Right ventricle myocardium superior (tissue), 1 donor: ENCODE results near the gene SIGLEC7. TPM values are rescaled to one million over a fixed set of nuclear protein-coding genes. Genes with fewer than 3 reads are reported as not detected.

Experiments
- ATAC-seq: fragments of 200-7000 bp; cut with Tn5 transposase; one replicate; pipeline ENCODE4 v1.9.1; 2020; ENCODE audit warnings: mild to moderate bottlenecking; ENCODE audit not compliant: poor library complexity
- DNase-seq: peaks from one replicate; pipeline ENCODE4 v3.0.0-alpha.2; 2020
- intact Hi-C: fragments of 100-400 bp; cut with DNase I; formaldehyde crosslinking; loops from one replicate; pipeline ENCODE4 v1.11.2; 2022
- total RNA-seq: library from RNA; stranded (reverse); fragmentation: NEBNext Ultra II Directional; extraction: Animal tissue kit (Norgen Biotek cat#: 25700); gene quantifications from one replicate; pipeline ENCODE4 v1.2.1, GENCODE V29; 2021
- donor health status: DM: no; HTN: yes; CAD: no; lungs with severe emphysema.

The SIGLEC7 gene
- total RNA-seq, 1 donor from 2014 or later, result 0.97 TPM

DNA sequence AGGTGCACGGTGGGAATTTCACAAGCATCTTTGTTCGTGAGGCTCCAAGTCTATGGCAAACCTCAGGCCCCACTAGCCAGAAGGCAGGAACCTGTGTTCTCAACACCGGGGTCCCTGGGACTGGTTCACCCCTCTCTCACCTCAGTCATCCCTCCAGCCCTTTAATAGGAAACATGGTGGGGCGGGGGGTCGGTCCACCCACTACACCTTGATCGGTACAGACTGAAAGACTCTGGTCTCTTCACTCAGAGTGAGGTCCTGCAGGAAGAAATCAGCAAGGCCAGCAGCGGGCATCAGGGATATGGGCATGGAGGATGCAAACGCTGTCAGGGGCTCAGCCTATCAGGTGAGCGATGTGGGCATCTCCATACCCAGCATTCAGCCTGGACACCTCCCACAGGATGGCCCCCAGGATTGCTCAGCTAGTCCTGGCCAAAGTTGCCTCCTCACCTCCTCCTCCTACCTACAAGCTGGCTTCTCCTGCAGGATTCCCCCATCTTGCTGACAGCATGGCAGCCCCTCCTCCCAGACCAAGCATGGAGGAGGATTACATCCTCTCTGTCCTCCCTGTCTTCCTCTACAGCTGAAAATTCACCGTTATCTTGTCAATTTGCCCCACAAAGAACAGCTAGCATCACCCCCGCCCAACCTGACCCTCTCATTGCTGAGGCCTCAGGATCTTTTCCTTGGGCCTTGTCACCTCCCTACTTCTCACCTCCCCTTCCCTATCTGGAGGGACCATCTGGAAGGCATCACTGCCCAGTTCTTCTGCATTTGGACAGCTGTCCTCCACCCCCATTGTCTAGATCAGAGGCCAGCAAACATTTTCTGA, 45.5 kb downstream of the SIGLEC7 start:
- intact Hi-C loops, result no loop called here
- DNase-seq (no peak), ATAC-seq (no peak)

DNA sequence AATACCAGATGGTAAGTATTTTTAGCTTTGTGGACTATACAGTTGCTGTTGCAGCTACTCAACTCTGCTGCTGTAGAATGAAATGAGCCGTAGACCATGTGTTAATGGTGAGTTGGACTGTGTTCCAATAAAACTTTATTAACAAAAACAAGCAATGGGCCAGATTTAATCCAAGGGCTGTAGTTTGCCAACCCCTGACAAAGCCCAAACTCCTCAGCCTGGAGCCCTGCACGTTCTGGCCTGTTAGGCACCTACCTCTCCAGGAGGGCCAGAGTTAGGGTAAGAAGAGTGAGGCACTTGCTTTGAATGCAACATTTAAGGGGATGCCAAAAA, 46.1 kb downstream of the SIGLEC7 start:
- DNase-seq (no peak), ATAC-seq (no peak)
- intact Hi-C loops, result no loop called here

GRCh38 chr19:51192689-51193088, 50.6 kb downstream of the SIGLEC7 start:
- no peak for ATAC-seq
- no peak for DNase-seq
- intact Hi-C loops, result no loop called here

- no peak for DNase-seq
- intact Hi-C loops, result no loop called here
- ATAC-seq, result no peak
These were observed 52.6 kb downstream of the SIGLEC7 start for GRCh38 chr19:51194527-51195315.

GRCh38 chr19:51195316-51195586, 53.1 kb downstream of the SIGLEC7 start:
- DNase-seq (no peak), ATAC-seq (no peak)
- intact Hi-C loops, result no loop called here

- ATAC-seq, result no peak
- intact Hi-C loops, result no loop called here
- DNase-seq, result no peak
These were observed 53.5 kb downstream of the SIGLEC7 start for GRCh38 chr19:51195616-51196015.

- ATAC-seq (no peak), DNase-seq (no peak)
- intact Hi-C loops, result no loop called here
These were observed 54.1 kb downstream of the SIGLEC7 start for GRCh38 chr19:51196181-51196580.

DNA sequence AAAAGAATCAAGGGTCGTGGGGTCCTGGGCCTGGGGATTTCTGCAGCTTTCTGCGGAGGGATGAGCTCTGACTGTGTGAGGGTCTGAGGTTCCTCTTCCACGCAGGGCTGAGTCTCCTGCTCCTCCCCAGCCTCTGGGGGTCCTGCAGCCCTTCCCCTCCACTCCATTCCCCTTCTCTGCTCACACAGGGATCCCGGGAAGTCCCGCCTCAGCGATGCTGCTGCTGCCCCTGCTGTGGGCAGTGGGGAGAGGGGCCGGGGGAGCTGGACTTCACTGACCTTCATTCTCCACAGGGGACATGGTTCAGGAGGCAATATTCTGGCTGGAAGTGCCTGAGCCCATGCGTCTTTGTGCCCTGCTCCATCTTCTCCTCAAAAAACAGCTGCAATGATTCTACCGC, 56.5 kb downstream of the SIGLEC7 start:
- intact Hi-C loops, result no loop called here
- DNase-seq (no peak), ATAC-seq (no peak)

GRCh38 chr19:51200071-51200666, 58.1 kb downstream of the SIGLEC7 start:
- no peak for DNase-seq
- no peak for ATAC-seq
- intact Hi-C loops, result no loop called here

- no peak for DNase-seq
- no peak for ATAC-seq
- intact Hi-C loops, result no loop called here
These were observed 59.6 kb downstream of the SIGLEC7 start for GRCh38 chr19:51201712-51202111.

Other genes with a start within 250 kb of the SIGLEC7 start
- not detected for gene KLK4, start 230.9 kb upstream of the SIGLEC7 start, total RNA-seq
- gene KLK5, start 189.3 kb upstream of the SIGLEC7 start, total RNA-seq, result not detected
- not detected for gene KLK6, start 172.7 kb upstream of the SIGLEC7 start, total RNA-seq
- gene KLK7, start 158.4 kb upstream of the SIGLEC7 start, total RNA-seq, result not detected
- not detected for gene KLK8, start 140.7 kb upstream of the SIGLEC7 start, total RNA-seq
- gene KLK10, start 122.6 kb upstream of the SIGLEC7 start, total RNA-seq, result not detected
- not detected for gene KLK11, start 115.7 kb upstream of the SIGLEC7 start, total RNA-seq
- gene KLK12, start 107.3 kb upstream of the SIGLEC7 start, total RNA-seq, result not detected
- gene KLK13, start 77.2 kb upstream of the SIGLEC7 start, total RNA-seq, result not detected
- 1.9 TPM for gene KLK14, start 59.4 kb upstream of the SIGLEC7 start, total RNA-seq
- 4.9 TPM for gene CTU1, start 33.9 kb upstream of the SIGLEC7 start, total RNA-seq
- 1.7 TPM for gene SIGLEC9, start 17.4 kb upstream of the SIGLEC7 start, total RNA-seq
- gene CD33, start 82.8 kb downstream of the SIGLEC7 start, total RNA-seq, result 7.0 TPM
- not detected for gene SIGLECL1, start 108.8 kb downstream of the SIGLEC7 start, total RNA-seq
- not detected for gene IGLON5, start 169.3 kb downstream of the SIGLEC7 start, total RNA-seq
- gene VSIG10L, start 199.8 kb downstream of the SIGLEC7 start, total RNA-seq, result 0.65 TPM
- 530 TPM for gene ETFB, start 224.1 kb downstream of the SIGLEC7 start, total RNA-seq
- gene CLDND2, start 226.7 kb downstream of the SIGLEC7 start, total RNA-seq, result 0.46 TPM
- gene NKG7, start 230.4 kb downstream of the SIGLEC7 start, total RNA-seq, result 2.3 TPM
- not detected for gene LIM2, start 245.7 kb downstream of the SIGLEC7 start, total RNA-seq
- not detected for gene C19orf84, start 248.3 kb downstream of the SIGLEC7 start, total RNA-seq